GM19025 (cell line): ENCODE measurements around the gene UBTD1.

ENCODE experiments used
- ATAC-seq: cut with Tn5 transposase; IDR thresholded peaks from one replicate; pipeline ENCODE4 v1.9.1; 2021; ENCODE audit warnings: mild to moderate bottlenecking, low read depth, moderate library complexity; ENCODE audit not compliant: unreplicated experiment

Gene UBTD1

DNA sequence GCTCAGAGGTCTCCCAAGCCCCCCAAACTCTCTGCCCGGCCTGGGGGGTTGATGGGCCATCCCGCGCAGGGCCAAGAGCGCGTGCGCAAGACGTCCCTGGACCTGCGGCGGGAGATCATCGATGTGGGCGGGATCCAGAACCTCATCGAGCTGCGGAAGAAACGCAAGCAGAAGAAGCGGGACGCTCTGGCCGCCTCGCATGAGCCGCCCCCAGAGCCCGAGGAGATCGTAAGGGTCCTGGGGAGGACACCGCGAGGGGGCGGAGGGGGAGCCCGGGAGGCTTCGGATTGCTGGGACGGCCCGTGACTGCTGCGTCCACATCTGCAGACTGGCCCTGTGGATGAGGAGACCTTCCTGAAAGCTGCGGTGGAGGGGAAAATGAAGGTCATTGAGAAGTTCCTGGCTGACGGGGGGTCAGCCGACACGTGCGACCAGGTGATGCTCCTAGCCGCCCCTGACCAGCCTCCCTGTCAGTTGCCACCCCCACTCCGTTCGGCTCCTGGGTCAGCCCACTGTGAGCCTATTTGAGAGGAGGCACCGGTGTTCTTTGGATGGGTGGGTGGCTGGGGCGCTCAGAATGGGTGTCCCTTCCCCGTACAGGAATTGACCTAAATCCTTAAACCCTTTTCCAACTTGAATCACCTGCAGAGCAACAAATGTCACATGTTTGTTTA lies 79.6 kb downstream of the UBTD1 start:
- ATAC-seq = no peak

DNA sequence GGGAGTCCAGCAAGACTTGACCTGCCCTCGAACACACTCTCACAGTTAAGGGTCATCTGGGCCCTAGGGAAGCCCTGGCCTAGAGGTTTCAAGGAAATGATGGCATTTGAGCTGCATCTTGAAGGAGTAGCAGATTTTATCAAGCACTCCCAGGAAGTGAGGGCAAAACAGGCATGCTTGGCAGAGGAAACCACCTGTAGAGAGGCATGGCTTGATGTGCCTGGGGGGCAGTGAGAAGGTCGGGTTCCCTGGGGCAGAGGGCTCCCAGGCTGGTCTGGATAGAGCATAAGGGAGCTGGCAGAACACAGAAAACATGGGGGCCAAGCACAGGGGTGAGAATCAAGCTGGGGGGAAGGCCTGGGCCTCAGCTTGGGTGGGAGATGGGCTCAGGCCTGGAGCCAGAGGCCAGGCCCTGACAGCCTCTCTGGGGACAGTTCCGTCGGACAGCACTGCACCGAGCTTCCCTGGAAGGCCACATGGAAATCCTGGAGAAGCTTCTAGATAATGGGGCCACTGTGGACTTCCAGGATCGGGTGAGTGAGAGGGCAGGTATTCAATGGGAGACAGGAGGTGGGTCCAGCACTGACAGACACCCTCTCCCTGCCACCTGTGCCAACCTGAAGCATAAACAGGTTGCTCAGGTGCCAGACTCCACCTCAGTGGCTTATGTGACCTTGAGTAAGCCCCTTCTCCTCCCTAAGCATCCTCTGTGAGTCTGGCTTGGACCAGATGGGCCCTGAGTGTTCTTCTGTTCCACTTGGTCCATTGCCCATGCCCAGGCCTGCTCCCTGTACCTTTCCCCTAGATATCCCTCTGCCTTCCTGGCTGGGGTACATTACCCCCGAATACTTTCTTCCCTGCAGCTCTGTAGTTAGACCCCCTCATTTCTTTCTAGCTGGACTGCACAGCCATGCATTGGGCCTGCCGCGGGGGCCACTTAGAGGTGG lies 82.0 kb downstream of the UBTD1 start:
- no peak for ATAC-seq

DNA sequence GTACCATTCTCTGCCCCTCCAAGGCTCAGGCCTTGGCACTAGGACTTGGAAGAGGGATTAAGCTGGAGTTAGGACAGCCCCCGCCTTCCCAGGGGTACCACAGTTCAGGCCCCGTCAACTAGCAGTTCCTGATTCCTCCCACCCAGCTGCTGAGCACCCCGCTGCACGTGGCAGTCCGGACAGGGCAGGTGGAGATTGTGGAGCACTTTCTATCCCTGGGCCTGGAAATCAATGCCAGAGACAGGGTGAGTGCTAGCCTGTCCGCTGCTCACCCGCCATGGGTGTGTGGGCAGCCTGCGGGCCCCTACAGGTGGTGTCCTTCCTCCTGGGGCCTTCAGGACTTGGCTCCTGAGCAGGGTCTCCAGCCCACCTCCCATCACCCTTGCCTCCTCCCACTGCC lies 83.4 kb downstream of the UBTD1 start:
- ATAC-seq = no peak

DNA sequence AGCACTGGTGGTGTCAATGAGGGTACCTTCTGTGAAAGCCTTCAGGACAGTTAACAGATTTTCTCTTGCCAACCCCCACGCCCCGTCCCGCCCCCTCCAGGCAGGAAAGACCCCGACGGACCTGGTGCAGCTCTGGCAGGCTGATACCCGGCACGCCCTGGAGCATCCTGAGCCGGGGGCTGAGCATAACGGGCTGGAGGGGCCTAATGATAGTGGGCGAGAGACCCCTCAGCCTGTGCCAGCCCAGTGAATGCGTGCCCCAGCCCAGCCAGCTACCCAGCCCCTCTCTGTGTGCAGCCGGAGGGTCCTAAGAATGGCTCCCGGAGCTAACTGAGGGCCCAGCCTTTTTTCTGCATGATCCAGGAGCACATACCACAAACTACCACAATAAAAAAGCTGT lies 84.8 kb downstream of the UBTD1 start:
- ATAC-seq = no peak

DNA sequence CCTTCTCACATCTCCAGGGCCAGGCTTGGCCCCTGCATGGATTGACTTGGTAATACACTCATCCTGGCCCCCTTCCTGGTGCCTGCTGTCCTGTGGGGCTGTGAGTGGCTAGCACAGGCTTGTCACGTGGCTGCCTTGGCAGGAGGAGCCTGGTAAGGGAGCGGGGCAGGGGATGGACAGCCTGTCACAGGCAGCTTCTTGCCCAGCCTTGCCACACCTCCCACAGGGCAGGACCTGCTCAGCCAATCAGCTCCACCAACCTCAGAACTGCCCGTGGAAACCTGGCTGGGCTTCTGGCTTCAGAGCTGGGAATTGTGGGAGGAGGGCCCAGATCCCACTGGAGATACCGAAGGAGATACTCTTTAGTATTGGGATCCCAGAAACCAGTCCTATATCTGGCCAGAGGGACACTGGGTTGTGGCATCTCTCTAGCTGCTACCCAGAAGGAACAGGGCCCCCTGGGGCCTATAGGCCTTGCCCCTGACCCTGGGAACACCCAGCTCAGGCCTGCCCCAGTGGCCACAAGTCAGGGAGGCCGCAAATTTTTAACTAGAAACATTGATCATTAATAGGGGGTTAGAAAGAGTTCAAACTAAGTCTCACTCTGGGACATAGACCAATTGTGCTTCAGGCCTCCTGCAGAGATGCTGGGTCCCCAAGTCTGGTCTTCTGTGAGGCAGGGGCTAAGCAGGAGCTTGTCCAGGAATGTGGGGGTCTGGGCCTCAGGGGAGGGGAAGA lies 85.5 kb downstream of the UBTD1 start, which contains the start of gene HOGA1:
Gene HOGA1 (plus strand): TSS at position 330 of the 738 bp plus-strand sequence. CDS start 315 bp downstream, at position 645.
- peak; percentile 75 for ATAC-seq

DNA sequence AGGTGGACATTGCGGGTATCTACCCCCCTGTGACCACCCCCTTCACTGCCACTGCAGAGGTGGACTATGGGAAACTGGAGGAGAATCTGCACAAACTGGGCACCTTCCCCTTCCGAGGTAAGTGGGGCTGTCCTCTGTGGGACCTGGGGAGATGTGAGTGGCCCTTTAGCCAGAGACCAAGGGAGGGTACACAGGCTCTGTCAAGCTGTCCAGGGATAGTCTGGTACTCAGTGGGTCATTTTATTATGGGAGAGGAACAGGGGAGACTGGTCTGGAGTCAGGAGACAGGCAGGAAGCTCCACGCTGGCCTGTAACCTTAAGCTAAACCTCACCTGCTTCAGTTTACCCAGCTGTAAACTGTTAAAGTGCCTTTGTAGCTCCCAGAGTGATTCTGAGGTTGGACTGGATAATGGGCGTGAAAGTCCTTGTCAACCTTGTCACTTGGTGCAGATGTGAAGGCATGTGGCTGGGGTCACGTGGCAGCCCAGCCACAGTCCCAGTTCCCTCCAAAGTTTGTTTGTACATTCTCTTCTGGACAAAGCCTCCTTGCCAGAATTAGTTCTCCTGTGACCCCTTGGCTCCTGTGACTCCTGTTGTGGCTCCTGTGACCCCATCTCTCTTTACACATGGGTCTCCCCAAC lies 86.2 kb downstream of the UBTD1 start:
- no peak for ATAC-seq

DNA sequence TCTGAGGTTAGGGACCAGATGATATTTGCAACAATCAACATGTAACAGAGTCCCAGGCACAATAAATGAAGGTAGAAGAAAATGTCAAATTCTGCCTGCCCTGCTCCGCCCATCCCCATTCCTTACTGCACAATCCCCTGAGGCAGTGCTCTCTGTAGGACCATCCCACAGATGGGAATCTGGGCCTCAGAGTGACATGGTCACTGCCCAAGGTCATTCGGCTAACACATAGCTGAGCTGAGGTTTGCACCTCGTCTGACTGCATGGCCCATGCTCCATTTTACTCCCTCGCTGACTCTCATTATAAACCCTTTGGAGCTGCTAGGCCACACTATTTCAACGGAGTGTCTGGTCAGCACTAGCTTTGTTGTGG lies 86.7 kb downstream of the UBTD1 start:
- ATAC-seq = no peak

DNA sequence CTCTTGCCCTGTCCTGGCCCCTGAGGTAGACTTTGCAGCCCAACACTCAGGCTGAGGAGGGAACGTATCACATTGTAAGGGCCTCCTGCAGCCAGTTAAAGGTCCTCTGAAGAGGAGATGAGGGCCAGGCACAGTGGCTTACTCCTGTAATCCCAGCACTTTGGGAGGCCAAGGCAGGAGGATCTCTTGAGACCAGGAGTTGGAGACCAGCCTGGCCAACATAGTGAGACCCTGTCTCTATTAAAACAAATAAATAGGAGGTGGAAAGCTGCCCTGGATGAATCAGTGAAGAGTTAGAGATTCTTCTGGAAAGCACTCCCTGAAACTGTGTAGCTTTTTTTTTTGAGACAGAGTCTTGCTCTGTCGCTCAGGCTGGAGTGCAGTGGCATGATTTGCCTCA lies 88.5 kb downstream of the UBTD1 start:
- ATAC-seq = no peak

DNA sequence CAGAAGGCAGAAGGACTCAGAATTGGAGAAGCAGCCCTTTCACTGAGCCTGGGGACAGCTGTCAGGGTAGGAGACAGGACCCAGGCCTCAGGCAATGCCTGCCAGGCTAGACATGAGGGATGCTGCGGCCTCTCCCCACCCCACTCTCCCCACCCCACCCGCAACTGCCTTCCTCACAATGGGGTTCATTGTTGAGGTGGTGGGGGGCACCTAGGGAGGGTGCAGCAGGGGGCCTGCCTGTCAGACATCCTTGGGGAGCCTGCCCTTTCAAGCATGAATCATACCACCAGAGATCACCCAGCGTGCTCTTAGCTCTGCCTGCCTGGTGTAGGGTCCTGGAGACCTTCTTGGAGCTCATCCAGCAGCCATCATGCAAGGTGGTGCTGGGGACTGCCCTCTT lies 90.8 kb downstream of the UBTD1 start, which contains the start of gene C10orf62:
Gene C10orf62 (plus strand): TSS at position 243 of the 400 bp plus-strand sequence. CDS start 177 bp downstream, outside the sequence.
- ATAC-seq = no peak

DNA sequence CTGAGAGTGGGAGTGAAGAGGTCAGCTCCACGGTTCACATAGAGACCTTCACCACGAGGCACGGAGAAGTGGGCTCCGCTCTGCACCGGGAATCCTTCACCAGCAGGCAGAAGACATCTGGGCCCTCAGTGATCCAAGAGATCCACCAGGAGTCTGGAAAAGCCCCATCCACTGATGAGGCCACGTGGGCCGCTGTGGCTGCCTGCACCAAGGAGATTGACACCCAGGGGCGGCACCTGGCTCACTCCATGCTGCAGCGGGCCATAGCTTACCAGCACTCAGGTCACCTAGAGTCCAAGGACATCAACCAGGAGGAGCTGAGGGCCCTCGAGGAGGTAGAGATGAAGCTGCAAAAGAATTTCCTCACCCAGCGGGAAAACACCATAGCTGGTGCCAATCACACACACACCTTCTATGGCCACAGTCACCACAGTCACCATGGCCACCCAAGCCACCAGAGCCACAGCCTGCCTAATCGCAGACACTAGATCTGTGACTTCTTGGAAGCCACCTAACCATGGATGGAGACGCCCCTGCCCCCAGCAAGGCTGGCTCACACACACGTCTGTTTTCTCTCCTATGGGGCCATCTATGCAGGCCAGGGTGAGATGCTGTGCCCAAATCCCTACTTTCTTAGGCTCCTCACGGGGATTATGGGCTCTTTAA lies 91.5 kb downstream of the UBTD1 start:
- ATAC-seq = no peak

DNA sequence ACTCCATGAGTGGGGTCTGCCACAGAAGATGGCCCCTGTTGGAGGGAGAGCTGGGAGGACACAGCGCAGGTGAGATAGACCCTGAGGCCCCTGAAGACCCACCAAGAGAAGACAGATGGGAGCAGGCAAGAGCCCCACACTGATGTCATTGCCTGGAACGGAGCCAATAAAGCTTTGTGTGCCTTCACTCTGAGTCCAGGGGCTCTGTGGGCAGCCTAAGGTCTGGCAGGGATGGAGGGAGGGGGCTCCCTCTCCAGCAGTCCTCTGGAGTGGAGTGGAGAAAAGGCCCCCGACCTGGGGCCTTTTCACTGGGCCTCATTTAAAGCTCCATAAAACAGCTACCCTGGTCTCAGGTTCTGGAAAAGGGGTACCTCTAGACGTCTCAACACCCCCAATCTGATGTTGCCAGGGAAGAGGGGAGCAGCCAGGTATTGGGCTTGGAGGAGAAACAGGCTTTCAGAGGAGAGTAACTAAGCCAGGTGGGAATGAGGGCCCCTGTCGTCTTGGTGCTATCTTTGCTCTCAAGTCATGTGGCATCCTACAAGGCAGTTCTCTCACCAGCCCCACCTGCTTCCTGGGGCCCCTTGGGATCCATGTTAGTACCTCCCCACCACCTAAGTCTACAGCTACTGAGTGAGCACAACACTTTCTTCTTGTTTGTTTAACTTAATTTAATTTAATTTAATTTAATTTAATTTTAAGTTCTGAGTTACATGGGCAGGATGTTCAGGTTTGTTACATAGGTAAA lies 92.2 kb downstream of the UBTD1 start:
- no peak for ATAC-seq

DNA sequence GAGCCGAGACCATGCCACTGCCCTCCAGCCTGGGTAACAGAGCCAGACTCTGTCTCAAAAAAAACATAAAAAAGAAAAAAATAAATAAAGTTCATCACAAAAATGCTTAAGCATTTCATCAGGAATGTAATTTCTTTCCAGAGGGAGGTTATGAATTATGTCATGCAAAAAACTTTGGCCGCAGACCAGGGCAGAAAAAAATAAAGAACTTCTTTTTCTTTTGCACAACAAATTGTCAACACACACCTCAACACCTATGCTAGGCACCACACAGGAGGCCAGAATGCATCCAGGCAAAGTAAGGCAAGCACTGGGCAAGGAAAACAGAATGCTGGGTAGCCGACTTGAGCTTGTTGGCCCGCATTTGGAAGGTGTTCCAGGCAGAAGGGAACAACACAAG lies 94.7 kb downstream of the UBTD1 start:
- ATAC-seq = no peak

DNA sequence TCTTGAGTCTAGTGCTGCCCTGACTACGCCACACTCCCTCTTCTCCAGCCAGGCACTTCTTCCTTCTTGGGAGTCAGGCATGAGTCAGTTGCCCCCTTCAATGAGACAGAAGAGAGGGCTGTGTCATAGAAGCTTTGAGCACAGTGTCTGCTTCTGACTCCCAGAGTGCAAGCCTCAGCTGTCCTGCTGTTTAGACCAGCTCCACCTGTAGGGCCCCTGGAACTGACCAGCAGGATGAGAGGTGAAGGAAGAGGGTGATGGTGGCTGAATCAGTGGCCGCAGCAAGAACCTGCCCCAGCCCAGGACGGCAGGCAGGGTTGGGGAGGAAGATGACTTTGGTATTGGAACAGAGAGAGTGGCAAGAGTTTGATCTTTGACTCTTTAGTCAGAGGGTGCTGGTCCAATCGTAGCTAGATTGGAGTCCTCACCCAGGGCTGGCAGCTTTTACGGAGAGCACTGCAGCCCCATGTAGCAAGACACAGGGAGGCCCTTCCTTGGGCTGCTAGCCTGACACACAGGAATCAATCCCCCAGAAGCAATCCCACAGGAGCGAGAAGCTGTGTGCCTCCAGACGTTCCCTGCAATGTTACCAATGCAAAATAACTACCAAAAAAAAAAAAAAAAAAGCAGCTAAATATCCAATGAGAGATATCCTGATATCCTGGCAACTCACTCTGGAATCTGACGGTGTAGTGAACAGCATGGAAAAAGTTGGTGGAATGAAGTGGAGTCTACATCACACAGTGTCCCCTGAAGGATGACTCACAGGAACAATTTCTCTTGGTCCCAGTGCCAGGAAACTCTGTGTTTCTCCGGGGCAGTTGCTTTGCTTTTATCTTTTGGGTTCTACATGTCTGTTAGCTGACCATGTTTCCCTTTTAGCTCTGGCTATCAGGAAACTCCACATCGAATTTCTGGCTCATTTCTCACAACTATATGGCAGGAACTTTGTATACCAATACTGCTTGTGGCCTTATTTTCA lies 97.7 kb downstream of the UBTD1 start:
- no peak for ATAC-seq

DNA sequence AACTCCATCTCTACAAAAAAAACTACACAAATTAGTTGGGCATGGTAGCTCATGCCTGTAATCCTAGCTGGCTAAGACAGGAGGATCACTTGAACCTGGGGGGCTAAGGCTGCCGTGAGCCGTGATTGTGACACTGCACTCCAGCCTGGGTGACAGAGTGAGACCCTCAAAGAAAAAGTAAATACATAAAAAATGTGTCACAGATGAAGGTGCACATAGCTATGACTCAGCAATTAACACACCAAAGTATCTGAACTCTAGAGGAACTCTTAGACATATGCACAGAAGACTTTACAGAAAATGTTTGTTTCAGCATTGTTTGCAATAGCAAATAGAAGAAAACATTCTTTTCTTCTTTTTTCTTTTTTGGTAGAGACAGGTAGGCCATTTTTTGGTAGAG lies 99.1 kb downstream of the UBTD1 start:
- no peak for ATAC-seq

DNA sequence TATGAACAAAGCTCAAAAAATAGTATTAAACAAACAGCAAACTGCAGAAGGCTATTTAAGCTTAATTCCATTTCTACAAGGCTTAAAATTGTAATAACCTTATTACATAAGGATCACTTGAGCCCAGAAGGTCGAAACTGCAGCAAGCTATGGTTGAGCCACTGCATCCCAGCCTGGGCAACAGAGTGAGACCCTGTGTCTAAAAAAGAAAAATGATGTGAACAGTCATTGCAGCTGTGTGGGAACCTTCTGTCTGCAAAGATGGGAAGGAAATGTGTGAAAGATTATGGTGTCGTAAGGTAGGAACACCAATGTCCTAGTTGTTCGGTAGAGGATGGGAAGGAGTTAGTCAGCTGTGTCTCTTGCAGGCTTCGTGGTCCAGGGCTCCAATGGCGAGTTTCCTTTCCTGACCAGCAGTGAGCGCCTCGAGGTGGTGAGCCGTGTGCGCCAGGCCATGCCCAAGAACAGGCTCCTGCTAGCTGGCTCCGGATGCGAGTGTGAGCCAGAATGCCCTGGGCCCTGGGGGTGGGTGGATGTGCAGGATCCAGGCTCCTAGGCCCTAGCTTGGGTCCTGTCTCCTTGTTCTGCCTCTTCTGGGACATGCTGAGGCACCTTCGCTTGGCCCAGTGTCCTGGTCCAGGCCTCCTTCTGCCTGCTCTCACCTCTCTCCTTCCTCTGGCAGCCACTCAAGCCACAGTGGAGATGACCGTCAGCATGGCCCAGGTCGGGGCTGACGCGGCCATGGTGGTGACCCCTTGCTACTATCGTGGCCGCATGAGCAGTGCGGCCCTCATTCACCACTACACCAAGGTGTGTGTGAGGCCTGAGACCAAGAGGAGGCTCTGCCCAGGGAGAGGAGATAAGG lies 99.9 kb downstream of the UBTD1 start:
- no peak for ATAC-seq

DNA sequence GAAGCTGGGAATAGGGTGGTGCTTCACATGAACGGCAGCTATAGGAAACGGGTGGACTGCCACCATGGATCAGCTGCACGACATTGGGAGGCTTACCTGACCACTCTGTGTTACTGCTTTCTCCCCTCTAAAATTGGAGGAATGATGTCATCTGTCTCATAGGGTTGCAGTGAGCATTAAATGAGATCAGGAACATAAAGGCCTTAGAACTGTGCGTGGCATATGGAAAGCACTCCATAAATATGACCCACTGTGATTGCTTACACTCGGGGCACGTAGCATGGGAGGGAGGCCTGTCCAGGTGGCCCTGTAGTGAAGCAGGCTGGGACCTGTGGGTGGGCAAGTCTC lies 100.5 kb downstream of the UBTD1 start:
- ATAC-seq = no peak

DNA sequence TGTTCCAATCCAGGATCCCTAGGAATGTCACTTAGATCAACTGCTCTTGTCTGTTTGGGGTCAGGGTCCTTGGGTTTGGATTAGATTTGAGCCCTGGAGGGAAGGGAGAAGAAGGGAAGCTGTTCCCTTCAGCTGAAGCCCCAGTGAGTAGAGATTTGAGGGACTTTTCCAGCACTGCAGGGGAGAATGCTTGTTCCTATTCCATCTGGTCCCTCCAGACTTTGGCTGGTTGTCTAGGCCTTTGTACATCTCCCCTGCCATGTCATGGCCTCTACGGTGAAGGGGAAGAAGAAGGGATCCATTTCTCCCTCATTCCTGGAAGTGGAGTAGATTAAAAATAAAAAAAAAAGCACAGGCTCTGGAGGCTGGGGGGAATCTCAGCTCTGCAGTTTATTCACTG lies 101.9 kb downstream of the UBTD1 start:
- no peak for ATAC-seq
